ENCODE results near the gene MMP25.

GRCh38 chr16:3027983-3028715 is 18.2 kb upstream of the MMP25 start:
- TF ChIP-seq EZH2 (IDR thresholded peaks at IDR 0.05; ENCODE audit: insufficient read depth, poor library complexity, severe bottlenecking) (no peak), EZH2phosphoT487 (IDR thresholded peaks at IDR 0.05; ENCODE audit: insufficient read depth, low read depth) (no peak)

Measured in GM23248 (cell line).